ENCODE measurements around the gene PRCC. TPM values are rescaled to one million over a fixed set of nuclear protein-coding genes. Genes with fewer than 3 reads are reported as not detected.
"Not testable (repeated sequence)": the region's sequence is repeated elsewhere in the genome, so short reads cannot be mapped to it uniquely, and the experiment has no call there.

PRCC gene
- total RNA-seq, 2 experiments from 2014 or later = 49.5 to 50.0 TPM

- Mint-ChIP-seq H3K27me3 (no peaks in the 10 kb centered on the region), H3K27ac (no peak overlapping the region), H3K9me3 (no peaks in the 10 kb centered on the region), H3K4me3 (no peak overlapping the region), H3K36me3 (ENCODE audit: low read depth) (peaks cover 9% of the 10 kb centered on the region), H3K4me1 (ENCODE audit: low read depth) (peaks cover 29% of the 10 kb centered on the region)
- DNase-seq (no peak), ATAC-seq (ENCODE audit: poor library complexity) (no peak)
- peaks cover 11% of the 10 kb centered on the region for H3K4me1 ChIP-seq (ENCODE audit: insufficient read depth, low read length)
- ChIA-PET CTCF (interaction anchor here (1.5 to 2.2 kb wide), 2 partner anchors 30 to 67 kb away, joined by 7 to 9 read pairs; no protein-coding TSS in a partner anchor), POLR2A (interaction anchor here (0.7 to 1.1 kb wide), 6 partner anchors 9 to 34 kb away, joined by 3 to 5 read pairs (median 4); partner anchors contain the start of genes ISG20L2, METTL25B, MRPL24 and PRCC)
- no peaks in the 10 kb centered on the region for H3K27me3 ChIP-seq (ENCODE audit: control insufficient read depth in 1 of 2, insufficient read depth in 2 of 2, low read length in 2 of 2)
- no peak overlapping the region for H3K4me3 ChIP-seq (ENCODE audit: low read length)
- no peaks in the 10 kb centered on the region for H3K36me3 ChIP-seq (ENCODE audit: insufficient read depth, low read length)
- intact Hi-C loops (cut with DNase I, micrococcal nuclease) = no loop called here
- TF ChIP-seq CTCF (IDR thresholded peaks at IDR 0.05) = no peak
- no peak overlapping the region for H3K27ac ChIP-seq (ENCODE audit: low read depth in 1 of 2, low read length in 2 of 2)
- no peaks in the 10 kb centered on the region for H3K9me3 ChIP-seq (ENCODE audit: control insufficient read depth in 1 of 2, insufficient read depth in 1 of 2, low read length in 2 of 2)
These were observed 11.0 kb upstream of the PRCC start for GRCh38 chr1:156756355-156756754.

- ATAC-seq (ENCODE audit: poor library complexity); POLR2A ChIA-PET; intact Hi-C loops (cut with DNase I, micrococcal nuclease): not testable (repeated sequence)
These were observed 9.6 kb upstream of the PRCC start for GRCh38 chr1:156757572-156758253.

GRCh38 chr1:156760092-156760795 lies 7.1 kb upstream of the PRCC start:
- peaks cover 6% of the 10 kb centered on the region for H3K4me1 Mint-ChIP-seq (ENCODE audit: low read depth)
- ChIA-PET POLR2A (interaction anchor here (1.0 kb wide), 1 partner anchor 32 kb away, joined by 3 read pairs; the partner anchor contains the start of genes ISG20L2 and METTL25B), CTCF (interaction anchor here (1.2 kb wide), 1 partner anchor 34 kb away, joined by 4 read pairs; no protein-coding TSS in a partner anchor)

More at GRCh38 chr1:156757572-156758253, 9.6 kb upstream of the PRCC start:
- H3K36me3 Mint-ChIP-seq (ENCODE audit: low read depth); H3K27me3 Mint-ChIP-seq; H3K27ac Mint-ChIP-seq; H3K4me1 ChIP-seq (ENCODE audit: insufficient read depth, low read length); H3K9me3 Mint-ChIP-seq; H3K9me3 ChIP-seq (ENCODE audit: control insufficient read depth in 1 of 2, insufficient read depth in 1 of 2, low read length in 2 of 2); H3K4me3 Mint-ChIP-seq; H3K27me3 ChIP-seq (ENCODE audit: control insufficient read depth in 1 of 2, insufficient read depth in 2 of 2, low read length in 2 of 2); DNase-seq; H3K36me3 ChIP-seq (ENCODE audit: insufficient read depth, low read length); H3K4me3 ChIP-seq (ENCODE audit: low read length); H3K27ac ChIP-seq (ENCODE audit: low read depth in 1 of 2, low read length in 2 of 2): not testable (repeated sequence)
- CTCF ChIA-PET = interaction anchor here (2.2 kb wide), 1 partner anchor 32 kb away, joined by 7 read pairs; no protein-coding TSS in a partner anchor
- H3K4me1 Mint-ChIP-seq (ENCODE audit: low read depth) = peaks cover 20% of the 10 kb centered on the region

More at GRCh38 chr1:156760092-156760795, 7.1 kb upstream of the PRCC start:
- no peaks in the 10 kb centered on the region for H3K36me3 Mint-ChIP-seq (ENCODE audit: low read depth)
- no peak for TF ChIP-seq CTCF (IDR thresholded peaks at IDR 0.05)
- Histone ChIP-seq H3K4me1 (ENCODE audit: insufficient read depth, low read length) (no peaks in the 10 kb centered on the region), H3K27me3 (ENCODE audit: control insufficient read depth in 1 of 2, insufficient read depth in 2 of 2, low read length in 2 of 2) (no peaks in the 10 kb centered on the region), H3K9me3 (ENCODE audit: control insufficient read depth in 1 of 2, insufficient read depth in 1 of 2, low read length in 2 of 2) (no peaks in the 10 kb centered on the region), H3K27ac (ENCODE audit: low read depth in 1 of 2, low read length in 2 of 2) (no peak overlapping the region), H3K4me3 (ENCODE audit: low read length) (no peak overlapping the region), H3K36me3 (ENCODE audit: insufficient read depth, low read length) (no peaks in the 10 kb centered on the region)
- no peak overlapping the region for H3K4me3 Mint-ChIP-seq
- no peak for ATAC-seq (ENCODE audit: poor library complexity)
- DNase-seq = no peak
- no peaks in the 10 kb centered on the region for H3K27me3 Mint-ChIP-seq
- intact Hi-C loops (cut with DNase I, micrococcal nuclease) = loop anchor here in 1 of 2 experiments (10.0 kb wide), 1 partner anchor 255 kb away; the partner anchor contains the start of gene MEF2D
- no peak overlapping the region for H3K27ac Mint-ChIP-seq
- no peaks in the 10 kb centered on the region for H3K9me3 Mint-ChIP-seq

Measured in CD4-positive, alpha-beta T cell (primary cell).